Astrocyte of the hippocampus (primary cell): Measurements from ENCODE around the gene URI1.
A peak's percentile ranks its signal among the peaks of the same experiment; 100 is the strongest.
"Not testable (repeated sequence)": the region's sequence is repeated elsewhere in the genome, so short reads cannot be mapped to it uniquely, and the experiment has no call there.

ENCODE experiments used
- DNase-seq: peaks from one replicate; pipeline ENCODE4 v3.0.0; 2011; ENCODE audit warnings: low read depth, low spot score

Gene URI1, protein sequence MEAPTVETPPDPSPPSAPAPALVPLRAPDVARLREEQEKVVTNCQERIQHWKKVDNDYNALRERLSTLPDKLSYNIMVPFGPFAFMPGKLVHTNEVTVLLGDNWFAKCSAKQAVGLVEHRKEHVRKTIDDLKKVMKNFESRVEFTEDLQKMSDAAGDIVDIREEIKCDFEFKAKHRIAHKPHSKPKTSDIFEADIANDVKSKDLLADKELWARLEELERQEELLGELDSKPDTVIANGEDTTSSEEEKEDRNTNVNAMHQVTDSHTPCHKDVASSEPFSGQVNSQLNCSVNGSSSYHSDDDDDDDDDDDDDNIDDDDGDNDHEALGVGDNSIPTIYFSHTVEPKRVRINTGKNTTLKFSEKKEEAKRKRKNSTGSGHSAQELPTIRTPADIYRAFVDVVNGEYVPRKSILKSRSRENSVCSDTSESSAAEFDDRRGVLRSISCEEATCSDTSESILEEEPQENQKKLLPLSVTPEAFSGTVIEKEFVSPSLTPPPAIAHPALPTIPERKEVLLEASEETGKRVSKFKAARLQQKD

DNA sequence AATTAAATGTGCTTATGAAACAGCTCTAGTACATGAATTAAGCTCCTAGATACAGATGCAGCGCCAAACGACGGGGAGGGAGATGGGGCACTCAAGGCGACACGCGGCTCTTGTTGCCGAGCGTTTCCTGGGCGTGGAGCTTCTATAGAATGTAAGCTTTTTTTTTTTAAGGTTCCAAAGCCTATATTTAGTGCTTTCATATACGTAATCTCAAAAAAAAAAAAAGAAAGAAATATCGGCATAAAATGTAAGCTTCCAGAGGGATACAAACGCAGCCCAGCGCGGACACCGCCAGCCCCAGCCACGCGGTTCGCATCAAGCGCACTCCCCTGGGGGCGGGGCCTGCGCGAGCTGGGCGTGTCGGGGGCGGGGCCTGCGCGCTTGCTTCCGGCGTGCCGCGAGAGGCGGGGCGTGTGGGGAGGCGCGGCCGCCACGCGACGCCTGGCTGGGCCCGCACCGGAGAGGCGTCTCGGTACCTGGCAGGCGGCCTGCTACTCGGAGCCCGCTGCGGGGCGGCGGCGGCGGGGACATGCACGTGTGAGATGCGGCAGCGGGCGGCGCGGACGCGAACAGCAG lies at the start of gene URI1:
TSS of gene URI1 (plus strand) at position 412 of the 576 bp plus-strand sequence. CDS start 309 bp downstream, outside the sequence.
- peak; percentile 94 for DNase-seq

DNA sequence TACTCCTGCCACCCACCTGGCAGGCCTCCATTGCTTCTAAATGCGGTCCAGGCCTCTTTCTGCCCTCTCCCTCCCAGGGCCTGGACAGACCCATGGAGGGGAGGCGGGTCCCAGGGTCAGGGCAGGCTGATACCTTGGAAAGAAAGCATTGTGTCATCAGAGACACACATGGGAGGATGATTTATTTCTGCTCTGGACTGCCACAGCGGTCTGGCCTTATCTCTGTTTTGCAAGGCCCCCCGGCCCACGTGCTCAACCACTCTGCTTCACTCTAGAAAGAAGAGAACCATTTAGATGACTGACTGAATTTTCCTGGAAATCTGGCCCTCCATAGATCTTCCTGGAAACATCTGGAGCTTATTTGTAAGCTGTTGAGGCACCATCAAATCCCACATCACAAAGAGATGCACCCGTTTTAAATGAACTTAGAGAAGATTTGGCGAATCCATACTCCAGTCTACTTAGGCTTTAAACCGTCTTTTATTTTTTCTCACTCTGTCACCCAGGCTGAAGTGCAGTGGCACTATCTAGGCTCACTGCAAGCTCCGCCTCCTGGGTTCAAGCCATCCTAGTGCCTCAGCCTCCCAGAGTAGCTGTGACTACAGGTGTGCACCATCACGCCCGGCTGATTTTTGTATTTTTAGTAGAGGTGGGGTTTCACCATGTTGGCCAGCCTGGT lies 48.3 kb upstream of the URI1 start:
- DNase-seq: no peak

DNA sequence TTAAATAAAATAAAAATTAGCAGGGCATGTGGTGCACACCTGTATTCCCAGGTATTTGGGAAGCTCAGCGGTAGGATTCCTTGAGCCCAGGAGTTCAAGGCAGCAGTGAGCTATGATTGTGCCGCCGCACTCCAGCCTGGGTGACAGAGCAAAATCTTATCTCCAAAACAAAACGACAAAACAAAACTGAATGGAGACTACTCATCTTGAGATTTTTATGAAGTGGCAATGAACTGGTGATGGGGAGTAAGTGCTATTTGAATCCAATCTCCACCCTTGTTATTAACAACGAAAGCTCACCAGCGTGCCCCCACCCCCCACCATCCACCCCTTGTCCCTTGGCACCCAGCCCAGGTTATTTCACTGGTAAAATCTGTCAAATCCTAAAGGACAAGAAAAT lies 45.2 kb upstream of the URI1 start:
- DNase-seq: no peak

DNA sequence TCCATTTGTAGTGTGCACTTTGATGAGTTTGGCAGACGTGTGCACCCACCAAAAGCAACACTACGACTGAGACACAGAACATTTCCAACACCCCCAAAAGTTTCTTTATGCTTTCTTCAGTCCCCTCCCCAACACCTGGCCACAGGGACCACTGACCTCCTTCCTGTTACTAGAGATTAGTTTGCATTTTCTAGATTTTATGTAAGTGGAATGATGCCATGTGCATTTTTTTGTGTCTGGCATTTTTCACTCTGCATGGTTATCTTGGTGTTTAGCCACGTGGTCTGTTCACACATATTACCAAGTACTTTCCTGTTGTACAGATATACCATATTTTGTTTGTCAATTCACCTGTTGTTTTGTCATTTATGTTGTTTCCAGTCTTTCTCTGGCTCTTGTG lies 44.6 kb upstream of the URI1 start:
- no peak for DNase-seq

DNA sequence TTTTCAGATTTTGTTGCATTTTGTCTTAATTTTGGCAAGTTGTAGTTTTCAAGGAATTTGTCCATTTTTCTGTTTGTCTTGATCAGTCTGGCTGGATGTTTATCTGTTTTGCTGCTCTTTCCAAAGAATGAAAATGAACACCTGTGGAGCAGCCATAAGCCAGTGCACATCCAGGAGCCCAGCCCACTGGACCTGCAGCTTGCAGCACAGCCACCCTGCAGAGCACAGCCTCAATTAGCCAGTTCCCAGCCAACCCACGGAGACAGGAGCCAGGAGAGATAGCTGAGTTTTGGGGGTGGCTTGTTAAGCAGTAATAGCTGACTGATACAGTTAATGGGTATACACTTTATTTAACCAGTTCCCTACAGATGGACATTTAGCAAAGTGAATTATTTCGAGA lies 38.0 kb upstream of the URI1 start:
- DNase-seq: no peak

DNA sequence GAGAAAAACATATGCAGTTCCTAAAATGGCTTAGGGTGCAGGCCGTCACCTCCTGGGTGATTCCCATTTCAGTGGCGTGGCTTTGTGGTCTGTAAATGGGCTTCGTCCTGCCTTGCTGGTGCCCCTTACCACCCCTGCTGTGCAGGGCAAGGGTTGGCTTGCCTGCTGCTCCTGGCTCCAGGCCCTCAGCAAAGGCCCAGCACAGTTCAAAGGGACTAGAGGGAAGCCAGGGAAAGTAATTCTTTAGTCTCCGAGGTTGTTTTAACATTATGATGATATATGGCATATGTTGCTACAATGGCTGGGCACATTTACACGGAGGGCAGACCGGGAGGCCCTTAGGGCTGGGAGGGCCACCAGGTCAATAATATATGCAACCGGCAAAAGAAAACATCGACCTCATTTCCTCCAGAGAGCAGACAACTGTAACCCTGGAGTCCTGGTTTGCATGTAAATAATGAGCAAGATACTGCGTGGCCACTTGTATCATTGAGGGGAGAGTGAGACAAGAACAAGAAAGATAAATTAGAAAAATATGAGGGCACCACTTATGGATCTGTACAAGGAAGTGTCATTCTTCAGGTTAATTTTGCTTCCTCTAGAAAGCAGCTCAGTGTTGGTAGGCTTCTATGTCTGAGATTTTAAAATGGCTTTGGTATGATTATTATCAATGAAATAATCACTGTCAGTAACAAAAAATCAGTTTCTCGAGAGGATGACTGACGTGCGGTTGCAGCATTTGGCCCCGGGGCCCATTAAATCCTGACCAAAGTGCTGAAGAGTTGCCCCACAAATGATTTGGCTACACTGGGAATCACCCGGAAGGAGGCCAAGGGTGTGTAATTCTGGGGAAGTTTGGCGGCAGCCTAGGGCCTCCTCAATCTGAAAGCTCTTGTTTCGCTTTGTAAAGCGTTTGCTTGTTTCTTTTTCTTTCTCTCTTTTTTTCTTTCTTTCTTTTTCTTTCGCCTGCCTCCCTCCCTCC lies 32.8 kb upstream of the URI1 start:
- DNase-seq: no peak

DNA sequence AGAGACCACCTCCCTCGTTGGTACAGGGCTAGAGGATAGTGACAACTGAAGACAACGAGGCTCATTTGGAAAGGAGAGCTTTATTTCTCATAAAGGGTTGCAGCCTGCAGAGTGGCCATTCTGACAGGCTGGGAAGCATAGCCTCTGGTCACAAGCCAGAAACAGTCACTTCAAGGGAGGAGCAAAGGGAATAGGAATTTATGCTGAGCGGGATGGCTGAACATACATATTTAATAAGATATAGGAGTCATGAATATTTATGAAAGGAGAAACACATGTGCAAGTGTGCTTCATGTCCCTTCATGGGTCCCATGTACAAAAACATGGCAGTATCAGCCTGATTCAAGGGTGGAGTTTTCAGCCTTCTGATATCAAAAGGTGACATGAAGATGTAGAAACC lies 27.1 kb upstream of the URI1 start:
- no peak for DNase-seq

DNA sequence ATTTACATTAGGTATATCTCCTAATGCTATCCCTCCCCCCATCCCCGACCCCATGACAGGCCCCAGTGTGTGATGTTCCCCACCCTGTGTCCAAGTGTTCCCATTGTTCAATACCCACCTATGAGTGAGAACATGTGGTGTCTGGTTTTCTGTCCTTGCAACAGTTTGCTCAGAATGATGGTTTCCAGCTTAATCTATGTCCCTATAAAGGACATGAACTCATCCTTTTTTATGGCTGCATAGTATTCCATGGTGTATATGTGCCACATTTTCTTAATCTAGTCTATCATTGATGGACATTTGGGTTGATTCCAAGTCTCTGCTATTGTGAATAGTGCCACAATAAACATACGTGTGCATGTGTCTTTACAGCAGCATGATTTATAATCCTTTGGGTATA lies 26.2 kb upstream of the URI1 start:
- not testable (repeated sequence) for DNase-seq

DNA sequence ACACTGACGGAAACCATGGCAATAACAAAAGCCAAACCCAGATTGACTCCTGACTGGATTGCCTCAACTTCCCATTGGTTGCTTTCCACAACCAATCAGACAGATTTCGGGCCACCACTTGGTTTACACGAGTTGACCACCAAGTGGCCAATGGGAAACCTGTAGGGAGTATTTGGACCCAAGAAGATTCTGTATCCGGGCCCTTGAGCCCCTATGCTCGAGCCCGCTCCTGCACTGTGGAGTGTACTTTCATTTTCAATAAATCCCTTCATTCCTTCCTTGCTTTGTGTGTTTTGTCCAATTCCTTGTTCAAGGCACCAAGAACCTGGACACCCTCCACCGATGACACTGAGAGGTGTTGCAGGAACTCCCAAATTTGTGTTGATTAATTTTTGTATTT lies 24.1 kb upstream of the URI1 start:
- no peak for DNase-seq

DNA sequence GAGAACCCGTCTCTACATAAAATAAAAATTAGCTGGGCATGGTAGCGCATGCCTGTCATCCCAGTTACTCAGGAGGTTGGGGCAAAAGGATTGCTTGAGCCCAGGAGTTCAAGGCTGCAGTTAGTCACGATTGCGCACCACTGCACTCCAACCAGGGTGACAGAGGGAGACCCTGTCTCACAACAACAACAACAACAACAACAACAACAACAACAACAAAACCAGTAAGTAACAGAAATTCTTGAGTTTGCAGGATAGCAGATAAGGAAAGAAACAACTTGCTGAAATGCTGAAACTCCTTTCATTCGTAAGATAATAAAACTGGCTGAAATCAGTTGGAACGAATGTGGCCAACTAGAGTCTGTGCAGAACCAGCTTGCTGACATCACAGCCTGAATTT lies 23.1 kb upstream of the URI1 start:
- no peak for DNase-seq

DNA sequence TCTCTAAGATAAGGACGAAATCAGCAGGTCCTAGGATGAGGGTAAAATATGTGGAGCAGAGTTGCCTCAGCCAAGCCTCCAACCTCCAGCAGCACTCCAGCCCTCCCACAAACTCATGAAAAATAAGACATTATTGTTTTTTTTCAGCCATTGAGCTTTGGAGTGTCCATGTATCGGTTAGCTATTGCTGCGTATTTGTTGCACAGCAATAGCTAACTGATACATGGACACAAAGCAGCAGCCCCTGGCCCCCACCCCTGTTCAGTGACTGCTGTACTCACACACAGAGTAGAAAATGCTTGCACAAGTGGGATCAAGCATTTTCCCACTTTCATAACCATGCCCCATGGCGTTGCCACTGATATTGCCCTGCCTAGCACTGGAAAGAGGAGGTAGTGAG lies 19.1 kb upstream of the URI1 start:
- DNase-seq: no peak

DNA sequence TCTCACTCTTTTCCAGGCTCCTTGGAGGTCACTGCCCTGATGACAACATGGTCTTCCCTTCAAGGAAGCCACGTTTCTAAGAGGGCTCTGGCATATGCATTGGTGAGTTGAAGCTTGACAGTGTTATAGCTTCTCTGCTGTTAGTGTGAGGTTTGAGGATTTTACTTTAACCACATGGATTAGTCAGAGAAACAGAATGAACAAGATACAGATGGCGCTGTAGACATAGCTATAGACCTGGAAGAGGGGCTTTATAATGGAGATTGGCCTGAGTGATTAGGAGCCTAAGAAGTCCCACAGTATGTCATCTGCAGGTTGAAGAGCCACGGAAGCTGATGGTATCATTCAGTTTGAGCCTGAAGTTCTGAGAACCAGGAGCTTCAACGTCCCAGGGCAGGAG lies 18.4 kb upstream of the URI1 start:
- no peak for DNase-seq

DNA sequence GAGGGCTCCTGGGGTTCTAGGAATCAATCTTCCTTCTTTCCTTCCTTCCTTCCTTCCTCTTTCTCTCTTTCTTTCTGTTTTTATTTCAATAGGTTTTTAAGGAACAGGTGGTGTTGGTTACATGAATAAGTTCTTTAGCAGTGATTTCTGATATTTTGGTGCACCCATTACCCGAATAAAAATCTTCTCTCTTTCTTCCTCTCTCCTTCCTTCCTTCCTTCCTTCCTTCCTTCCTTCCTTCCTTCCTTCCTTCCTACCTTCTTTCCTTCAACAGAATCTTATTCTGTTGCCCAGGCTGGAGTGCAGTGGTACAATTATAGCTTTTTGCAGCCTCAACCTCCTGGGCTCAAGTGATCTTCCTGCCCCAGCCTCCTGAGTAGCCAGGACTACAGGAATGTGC lies 16.0 kb upstream of the URI1 start:
- DNase-seq: no peak

DNA sequence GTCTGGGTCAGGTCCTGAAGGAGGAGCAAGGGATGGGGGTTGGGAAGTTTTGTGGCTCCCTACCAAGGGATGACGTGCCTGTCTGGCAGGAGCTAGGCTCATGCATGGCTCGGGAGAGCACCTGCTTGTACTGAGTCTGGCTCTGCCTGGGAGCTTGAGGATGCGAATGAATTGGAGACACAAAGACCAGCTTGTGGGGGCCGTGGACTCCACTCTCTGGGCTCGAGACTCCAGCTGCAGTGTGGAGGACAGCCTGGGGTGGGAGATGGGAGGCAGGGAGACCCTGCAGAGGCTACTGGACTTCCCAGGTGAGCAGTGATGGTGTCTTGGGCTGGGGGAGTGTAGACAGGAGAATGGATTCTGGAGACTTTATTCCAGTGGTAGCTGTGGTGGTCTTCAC lies 15.2 kb upstream of the URI1 start:
- no peak for DNase-seq

DNA sequence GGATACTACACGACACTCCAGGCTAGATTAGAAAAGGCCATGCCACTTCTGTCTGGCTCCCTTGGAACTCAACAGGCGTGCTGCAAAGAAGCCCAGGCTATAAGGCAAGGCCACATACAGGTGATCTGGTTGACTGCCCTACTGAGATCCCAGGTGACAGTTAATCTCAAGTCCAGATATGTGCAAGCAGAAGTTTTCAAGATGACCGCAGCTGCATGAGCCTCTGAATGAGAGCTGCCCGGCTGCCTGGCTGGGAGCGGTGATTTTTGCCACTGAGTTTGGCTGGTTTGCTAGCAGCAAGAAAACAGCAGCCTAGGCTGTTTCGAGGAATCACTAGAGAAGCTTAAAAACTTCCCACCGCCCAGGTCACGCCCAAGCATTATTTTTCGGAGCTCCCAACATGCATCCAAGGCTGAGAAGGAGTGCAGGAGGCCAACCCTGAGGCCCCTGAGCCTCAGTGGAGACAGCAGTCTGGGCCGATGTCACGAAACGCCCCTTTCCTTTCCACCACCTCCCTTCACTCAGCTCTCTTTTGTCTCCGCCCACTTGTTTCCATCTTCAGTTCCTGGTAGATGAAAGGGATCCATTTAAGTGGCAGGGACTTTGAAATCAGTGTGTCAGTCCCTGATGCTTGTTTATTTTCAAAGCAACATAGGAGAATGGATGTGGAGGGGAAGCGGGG lies 14.0 kb upstream of the URI1 start:
- DNase-seq: no peak

DNA sequence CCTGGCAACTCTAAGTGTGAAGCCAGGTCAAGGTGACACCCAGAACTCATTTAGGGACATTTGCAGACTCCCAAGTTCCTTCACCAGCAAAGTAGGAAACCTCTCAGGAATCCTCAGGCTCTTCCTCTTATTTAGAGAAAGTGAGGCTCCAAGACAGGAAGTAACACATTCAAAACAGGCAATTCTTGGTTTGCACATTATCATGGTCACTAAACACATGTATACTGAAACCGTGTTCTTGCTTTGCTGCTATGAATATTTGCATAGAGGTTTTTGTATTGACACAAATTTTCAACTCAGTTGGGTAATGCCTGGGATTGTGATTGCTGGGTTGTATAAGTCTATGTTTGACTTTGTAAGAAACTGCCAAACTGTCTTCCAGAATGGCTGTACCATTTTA lies 13.2 kb upstream of the URI1 start:
- no peak for DNase-seq

DNA sequence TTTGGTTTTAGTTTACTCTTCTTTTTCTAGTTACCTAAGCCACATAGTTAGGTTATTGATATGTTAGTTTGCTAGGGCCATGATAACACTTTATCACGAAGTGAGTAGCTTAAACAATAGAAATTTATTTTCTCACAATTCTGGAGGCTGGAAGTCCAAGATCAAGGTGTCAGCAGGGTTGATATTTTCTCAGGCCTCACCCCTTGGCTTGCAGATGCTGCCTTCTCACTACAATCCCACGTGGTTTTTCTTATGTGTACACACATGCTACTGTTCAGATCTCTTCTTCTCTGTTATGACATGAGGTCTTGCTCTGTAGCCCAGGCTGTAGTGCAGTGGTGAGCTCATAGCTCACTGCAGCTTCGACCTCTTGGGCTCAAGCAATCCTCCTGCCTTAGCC lies 7.8 kb upstream of the URI1 start:
- no peak for DNase-seq

DNA sequence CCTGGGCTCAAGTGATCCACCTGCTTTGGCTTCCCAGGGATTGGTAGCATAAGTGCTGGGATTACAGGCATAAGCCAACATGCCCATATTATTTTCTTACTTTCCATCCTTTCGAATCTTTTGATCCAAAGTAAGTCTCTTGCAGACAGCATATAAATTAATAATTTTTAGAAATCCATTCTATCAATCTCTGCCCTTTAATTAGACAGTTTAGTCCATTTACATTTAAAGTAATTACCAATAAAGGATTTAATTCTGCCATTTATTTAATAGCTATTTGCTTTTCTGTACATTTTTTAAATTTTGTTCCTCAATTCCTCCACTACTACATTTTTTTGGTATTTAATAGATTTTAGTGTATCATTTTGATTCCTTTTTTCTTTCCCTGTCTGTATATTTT lies 7.3 kb upstream of the URI1 start:
- no peak for DNase-seq

DNA sequence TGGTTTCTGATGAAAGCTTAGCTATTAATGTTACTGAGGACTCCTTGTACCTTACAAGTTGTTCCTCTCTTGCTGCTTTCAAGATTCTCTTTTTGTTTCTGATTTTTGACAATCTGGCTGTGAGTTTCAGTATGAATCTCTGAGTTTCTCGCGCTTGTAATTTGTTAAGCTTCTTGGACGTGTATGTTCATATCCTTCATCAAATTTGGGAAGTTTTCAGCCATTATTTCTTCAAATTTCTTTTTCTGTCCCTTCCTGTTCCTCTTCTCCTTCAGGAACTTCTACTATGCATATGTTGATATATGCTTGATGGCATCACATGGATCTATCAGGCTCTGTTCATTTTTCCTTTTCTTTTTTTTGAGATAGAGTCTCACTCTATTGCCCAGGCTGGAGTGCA lies 5.6 kb upstream of the URI1 start:
- DNase-seq: no peak

DNA sequence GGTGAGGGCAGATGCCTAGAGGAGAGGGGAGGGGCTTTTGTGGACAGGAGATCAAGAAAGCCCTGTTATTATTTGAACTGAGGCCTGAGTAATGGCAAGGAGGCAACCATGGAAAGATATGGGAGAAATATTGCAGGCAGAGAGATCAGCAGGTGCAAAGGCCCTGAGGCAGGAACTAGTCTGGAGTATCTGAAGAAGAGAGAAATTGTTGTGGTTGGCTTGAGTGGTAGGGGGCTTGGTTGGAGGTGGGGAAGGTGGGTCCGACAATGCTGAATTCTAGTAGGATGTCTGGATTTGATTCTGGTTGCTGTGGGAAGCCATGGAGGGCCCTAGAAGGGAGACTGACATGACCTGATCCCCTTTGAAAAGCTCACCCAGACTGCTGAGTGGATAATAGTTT lies 2.4 kb upstream of the URI1 start:
- no peak for DNase-seq

DNA sequence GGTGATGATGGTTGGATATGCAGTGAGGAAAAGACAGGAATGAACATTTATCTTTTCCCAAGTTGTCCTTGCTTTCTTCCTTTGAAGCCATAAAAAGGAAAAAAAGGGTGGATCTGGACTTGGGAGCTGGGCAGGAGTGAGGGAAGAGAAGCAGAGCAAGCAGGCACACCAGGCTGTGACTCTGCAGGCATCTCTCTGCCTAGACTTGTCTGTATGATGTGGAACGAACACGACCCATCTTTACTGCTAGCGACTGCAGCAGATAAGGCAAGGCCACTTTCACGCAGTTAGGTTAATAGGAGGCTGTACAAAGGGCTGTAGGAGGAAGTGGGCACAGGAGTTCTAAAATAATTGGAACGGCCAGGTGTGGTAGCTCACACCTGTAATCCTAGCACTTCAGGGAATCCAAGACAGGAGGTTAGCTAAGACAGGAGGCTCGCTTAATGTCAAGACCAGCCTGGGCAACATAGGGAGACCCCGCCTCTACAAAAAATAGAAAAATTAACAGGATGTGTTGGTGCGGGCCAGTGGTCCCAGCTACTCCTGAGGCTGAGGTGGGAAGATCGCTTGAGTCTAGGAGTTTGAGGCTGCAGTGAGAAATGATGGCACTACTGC lies 961 bp upstream of the URI1 start:
- DNase-seq: no peak
